Prostate gland (tissue), 2 donors: ENCODE measurements around the gene WDFY3.
"Not testable (repeated sequence)": the region's sequence is repeated elsewhere in the genome, so short reads cannot be mapped to it uniquely, and the experiment has no call there.

Experiments
- CTCF ChIP-seq, 4 experiments: fragments of 200-600 bp in 2 of 4; fragments of 450-650 bp in 2 of 4; sonication (generic) in 2 of 4; IDR thresholded peaks; 1 replicate in 3 of 4; 2 replicates in 1 of 4; pipeline ENCODE4 v1.5.1; 2016 to 2019; ENCODE audit warnings: antibody characterized with exemption in 4 of 4, mild to moderate bottlenecking in 2 of 4, moderate library complexity in 2 of 4
- POLR2AphosphoS5 ChIP-seq: sonication (generic); formaldehyde crosslinking; IDR thresholded peaks from one replicate; pipeline ENCODE4 v1.6.1; 2017; ENCODE audit warnings: antibody characterized with exemption

DNA sequence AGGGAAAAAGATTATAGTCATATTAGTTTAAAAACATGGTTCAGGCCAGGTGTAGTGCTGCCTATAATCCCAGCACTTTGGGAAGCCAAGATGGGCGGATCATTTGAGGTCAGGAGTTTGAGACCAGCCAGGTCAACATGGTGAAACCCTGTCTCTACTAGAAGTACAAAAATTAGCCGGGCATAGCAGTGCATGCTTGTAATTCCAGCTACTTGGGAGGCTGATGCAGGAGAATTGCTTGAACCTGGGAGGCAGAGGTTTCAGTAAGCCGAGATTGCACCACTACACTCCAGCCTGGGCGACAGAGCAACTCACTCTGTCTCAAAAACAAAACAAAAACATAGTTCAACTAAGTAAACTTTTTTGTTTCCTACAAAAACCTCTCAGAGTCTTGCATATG is 283.8 kb downstream of the WDFY3 start:
- not testable (repeated sequence) for TF ChIP-seq CTCF (IDR thresholded peaks at IDR 0.05); POLR2AphosphoS5
